Stimulated activated naive CD8-positive, alpha-beta T cell treated with anti-CD3 and anti-CD28 coated beads, Interleukin-15, Interleukin-2, amounts not matched to agents 100 ng/mL and 50 ng/mL, for 24 hours (primary cell): ENCODE measurements around the gene KCNJ6.
"Not testable (repeated sequence)": the region's sequence is repeated elsewhere in the genome, so short reads cannot be mapped to it uniquely, and the experiment has no call there.

Experiments used
- H3K27ac Mint-ChIP-seq: one replicate; pipeline ENCODE4 v1.8.0; 2021; ENCODE audit warnings: mild to moderate bottlenecking, mixed read lengths
- H3K27me3 Mint-ChIP-seq: one replicate; pipeline ENCODE4 v1.8.0; 2021; ENCODE audit warnings: mixed read lengths
- H3K36me3 Mint-ChIP-seq: one replicate; pipeline ENCODE4 v1.8.0; 2021; ENCODE audit warnings: low read depth, mixed read lengths
- H3K4me1 Mint-ChIP-seq: one replicate; pipeline ENCODE4 v1.8.0; 2021; ENCODE audit warnings: low read depth, mixed read lengths
- H3K4me3 Mint-ChIP-seq: one replicate; pipeline ENCODE4 v1.8.0; 2021; ENCODE audit warnings: mild to moderate bottlenecking, mixed read lengths
- H3K9me3 Mint-ChIP-seq: one replicate; pipeline ENCODE4 v1.8.0; 2021; ENCODE audit warnings: mixed read lengths

Gene KCNJ6

DNA sequence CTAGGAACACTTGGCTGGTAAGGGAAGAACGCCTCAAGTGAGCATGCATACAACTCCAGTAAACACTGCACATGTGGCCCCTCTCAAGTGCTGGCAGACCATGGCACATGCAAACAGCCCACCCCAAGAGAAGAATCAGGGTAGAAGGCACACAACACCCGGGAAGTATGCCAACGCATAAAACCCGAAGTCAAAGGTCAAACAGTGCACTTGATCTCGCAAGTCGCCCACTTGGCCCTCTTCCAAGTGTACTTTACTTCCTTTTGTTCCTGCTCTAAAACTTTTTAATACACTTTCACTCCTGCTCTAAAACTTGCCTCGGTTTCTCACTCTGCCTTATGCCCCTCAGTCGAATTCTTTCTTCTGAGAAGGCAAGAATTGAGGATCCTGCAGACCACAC lies 4.0 kb upstream of the KCNJ6 start:
- H3K27ac Mint-ChIP-seq, H3K4me3 Mint-ChIP-seq, H3K36me3 Mint-ChIP-seq, H3K4me1 Mint-ChIP-seq, H3K9me3 Mint-ChIP-seq: not testable (repeated sequence)
- H3K27me3 Mint-ChIP-seq = peaks cover 66% of the 10 kb centered on the region

DNA sequence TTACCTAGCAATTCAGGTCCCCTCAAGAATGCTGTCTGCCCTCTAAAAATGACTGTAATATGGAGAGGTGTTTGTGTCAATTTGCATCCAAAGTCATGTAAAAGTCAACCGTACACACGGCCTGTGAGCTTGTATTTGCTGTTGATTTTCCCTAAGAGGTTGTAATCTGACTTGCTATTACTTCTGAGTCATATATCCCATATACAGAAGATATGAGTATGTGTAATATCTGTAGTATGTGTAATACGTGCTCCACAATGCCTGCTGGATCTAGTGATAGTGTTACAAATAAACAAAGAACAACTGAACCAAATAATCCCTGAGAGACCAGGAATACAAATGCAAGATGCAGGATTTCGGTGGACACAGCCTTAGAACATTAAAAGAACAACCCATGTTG lies 1.4 kb upstream of the KCNJ6 start:
- no peak overlapping the region for H3K27ac Mint-ChIP-seq
- H3K4me1 Mint-ChIP-seq = peaks cover 5% of the 10 kb centered on the region
- peaks cover 79% of the 10 kb centered on the region for H3K27me3 Mint-ChIP-seq
- no peaks in the 10 kb centered on the region for H3K9me3 Mint-ChIP-seq
- H3K4me3 Mint-ChIP-seq = no peak overlapping the region
- no peaks in the 10 kb centered on the region for H3K36me3 Mint-ChIP-seq

DNA sequence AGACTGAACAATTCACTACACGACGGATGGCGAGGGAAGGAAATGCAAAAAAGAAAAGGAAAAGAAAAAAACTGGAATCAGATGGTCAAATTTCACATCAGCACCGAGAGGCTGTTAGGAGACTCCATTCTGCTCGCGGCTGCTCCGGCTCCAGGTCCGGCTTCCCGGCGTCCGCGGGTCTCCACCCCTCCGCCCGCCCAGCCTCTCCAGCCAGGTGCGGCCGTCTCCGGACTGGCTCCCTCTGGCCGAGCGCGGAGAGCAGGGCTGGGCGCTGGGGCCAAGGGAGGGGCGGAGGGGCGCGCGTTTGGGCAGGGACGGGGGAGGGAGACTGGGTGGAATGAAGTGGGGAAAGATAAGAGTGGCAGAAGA lies 332 bp downstream of the KCNJ6 start:
- Mint-ChIP-seq H3K27ac (no peak overlapping the region), H3K4me3 (peak overlapping the region; percentile 9)

DNA sequence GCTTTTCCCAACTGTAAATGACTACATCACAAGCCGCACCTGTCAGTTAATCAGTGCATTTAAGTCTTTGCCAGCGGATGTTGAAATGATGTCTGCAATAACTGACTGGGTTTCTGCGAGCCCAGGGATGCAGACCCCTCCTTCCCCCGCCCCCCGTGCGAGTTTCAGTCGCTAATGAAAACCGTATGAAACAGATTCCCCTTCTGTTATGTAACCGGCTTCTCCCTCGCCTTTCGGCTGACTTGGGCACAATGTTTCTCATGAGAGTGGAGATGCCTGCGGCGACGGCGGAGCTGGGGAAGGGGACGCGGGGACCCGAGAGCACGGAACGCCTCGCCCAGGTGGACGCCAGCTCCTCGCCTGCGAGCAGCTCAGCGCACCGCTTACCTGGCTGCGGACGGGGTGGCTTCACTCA lies 753 bp downstream of the KCNJ6 start:
- Mint-ChIP-seq H3K4me1 (peaks cover 5% of the 10 kb centered on the region), H3K27me3 (peaks cover 82% of the 10 kb centered on the region), H3K4me3 (peak overlapping the region; percentile 9), H3K36me3 (no peaks in the 10 kb centered on the region), H3K27ac (no peak overlapping the region), H3K9me3 (no peaks in the 10 kb centered on the region)

More for the DNA sequence above, 332 bp downstream of the KCNJ6 start:
- Mint-ChIP-seq H3K36me3 (no peaks in the 10 kb centered on the region), H3K9me3 (no peaks in the 10 kb centered on the region), H3K27me3 (peaks cover 82% of the 10 kb centered on the region), H3K4me1 (peaks cover 5% of the 10 kb centered on the region)

DNA sequence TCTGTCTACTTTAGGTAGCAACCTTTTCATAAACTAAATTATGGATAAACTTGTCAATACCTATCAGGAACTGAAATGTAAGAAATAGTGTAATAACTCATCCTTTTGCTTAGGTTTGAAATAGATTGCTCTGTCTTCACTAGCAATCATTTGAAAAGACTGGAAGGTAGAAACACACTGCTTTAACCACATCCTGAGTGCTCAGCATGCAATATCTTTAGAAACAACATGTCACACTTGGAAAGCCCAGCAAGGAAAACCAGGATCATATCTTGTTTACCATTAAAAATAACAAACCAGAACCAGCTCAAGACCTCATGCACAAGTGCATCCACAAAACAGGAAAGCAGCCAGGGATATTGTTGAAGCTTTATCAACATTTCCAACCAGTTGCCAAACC lies 3.6 kb downstream of the KCNJ6 start:
- Mint-ChIP-seq H3K9me3 (no peaks in the 10 kb centered on the region), H3K36me3 (no peaks in the 10 kb centered on the region), H3K27ac (no peak overlapping the region), H3K4me3 (no peak overlapping the region), H3K4me1 (peaks cover 5% of the 10 kb centered on the region), H3K27me3 (peaks cover 66% of the 10 kb centered on the region)

DNA sequence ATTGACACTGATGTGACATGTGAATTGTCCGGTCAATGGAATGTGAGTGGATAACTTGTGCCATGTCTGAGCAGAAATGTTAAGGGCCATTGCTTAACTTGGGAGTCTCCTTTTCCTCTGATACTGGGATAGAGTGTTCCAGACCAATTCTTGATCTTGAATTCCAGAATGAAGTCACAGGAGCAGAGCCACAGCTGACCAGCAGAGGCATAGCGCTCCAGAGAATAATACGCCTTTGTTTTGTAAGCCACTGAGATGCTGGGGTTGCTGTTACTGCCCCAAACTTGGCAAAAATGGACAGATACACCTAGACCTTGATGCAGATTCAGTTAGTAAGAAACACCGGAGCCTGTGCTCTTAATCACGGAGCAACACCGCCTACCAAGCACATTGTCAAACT lies 6.3 kb downstream of the KCNJ6 start:
- Mint-ChIP-seq H3K9me3 (no peaks in the 10 kb centered on the region), H3K27me3 (peaks cover 52% of the 10 kb centered on the region), H3K4me1 (no peaks in the 10 kb centered on the region), H3K27ac (no peak overlapping the region), H3K4me3 (no peak overlapping the region), H3K36me3 (no peaks in the 10 kb centered on the region)

DNA sequence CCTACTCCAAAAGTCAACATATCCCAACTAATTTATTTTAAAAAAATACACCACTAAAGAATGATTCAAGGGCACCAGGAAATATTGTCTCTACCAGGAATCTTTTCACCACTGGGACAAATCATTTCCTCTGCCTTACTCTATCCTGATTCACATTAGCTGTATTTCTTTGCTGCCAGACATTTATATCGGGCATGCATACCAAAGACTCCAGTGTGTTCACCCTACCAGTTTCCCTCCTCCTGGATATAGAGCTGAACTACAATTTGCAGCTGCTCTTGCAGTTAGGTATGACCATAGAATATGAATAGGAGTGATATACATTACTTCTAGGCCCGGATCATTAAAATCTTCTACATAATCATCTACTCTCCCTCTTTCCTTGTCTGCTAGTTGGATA lies 7.6 kb downstream of the KCNJ6 start:
- no peaks in the 10 kb centered on the region for H3K36me3 Mint-ChIP-seq
- H3K4me3 Mint-ChIP-seq = no peak overlapping the region
- H3K4me1 Mint-ChIP-seq = no peaks in the 10 kb centered on the region
- peaks cover 41% of the 10 kb centered on the region for H3K27me3 Mint-ChIP-seq
- no peaks in the 10 kb centered on the region for H3K9me3 Mint-ChIP-seq
- no peak overlapping the region for H3K27ac Mint-ChIP-seq

DNA sequence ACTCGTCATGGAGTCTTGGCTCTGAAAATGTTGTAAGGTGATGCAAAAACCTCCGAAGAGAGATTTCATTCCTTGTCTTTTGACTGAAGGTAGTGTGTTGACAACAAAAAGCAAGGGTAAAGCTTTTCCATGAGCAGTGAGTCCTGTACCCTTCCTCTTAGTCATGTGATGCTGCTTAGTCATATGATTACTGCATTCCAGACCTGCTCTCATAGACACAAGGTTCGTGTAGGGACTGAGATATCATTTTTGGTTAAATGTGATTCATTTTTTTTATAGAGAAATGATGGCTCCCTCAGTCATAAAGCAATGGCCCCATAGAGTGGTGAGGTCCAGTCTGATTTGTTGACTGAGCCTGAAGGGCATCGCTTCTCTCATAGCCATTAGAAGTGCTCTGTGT lies 9.2 kb downstream of the KCNJ6 start:
- peaks cover 32% of the 10 kb centered on the region for H3K27me3 Mint-ChIP-seq
- H3K27ac Mint-ChIP-seq = no peak overlapping the region
- no peak overlapping the region for H3K4me3 Mint-ChIP-seq
- H3K36me3 Mint-ChIP-seq = no peaks in the 10 kb centered on the region
- no peaks in the 10 kb centered on the region for H3K9me3 Mint-ChIP-seq
- H3K4me1 Mint-ChIP-seq = no peaks in the 10 kb centered on the region

DNA sequence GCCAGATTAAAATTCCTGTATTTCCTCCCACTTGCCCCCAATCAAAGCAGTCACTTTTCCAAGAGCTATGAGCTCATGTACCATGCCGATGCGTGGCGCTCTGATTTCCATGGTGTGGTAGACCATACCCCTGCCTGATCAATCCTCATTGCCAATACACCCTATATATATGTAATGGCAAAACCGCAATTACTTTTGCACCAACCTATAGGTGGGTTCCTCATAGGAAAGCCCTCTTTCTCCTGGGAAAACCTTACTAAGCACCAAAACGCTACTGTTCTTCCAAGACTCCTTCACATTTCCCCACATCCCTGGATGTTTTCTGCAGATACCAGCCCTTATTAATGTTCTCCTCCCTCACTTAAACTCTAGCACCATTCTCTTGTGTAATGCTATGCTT lies 11.0 kb downstream of the KCNJ6 start:
- H3K9me3 Mint-ChIP-seq = no peaks in the 10 kb centered on the region
- peaks cover 23% of the 10 kb centered on the region for H3K27me3 Mint-ChIP-seq
- H3K27ac Mint-ChIP-seq = no peak overlapping the region
- H3K4me3 Mint-ChIP-seq = no peak overlapping the region
- no peaks in the 10 kb centered on the region for H3K4me1 Mint-ChIP-seq
- H3K36me3 Mint-ChIP-seq = no peaks in the 10 kb centered on the region

DNA sequence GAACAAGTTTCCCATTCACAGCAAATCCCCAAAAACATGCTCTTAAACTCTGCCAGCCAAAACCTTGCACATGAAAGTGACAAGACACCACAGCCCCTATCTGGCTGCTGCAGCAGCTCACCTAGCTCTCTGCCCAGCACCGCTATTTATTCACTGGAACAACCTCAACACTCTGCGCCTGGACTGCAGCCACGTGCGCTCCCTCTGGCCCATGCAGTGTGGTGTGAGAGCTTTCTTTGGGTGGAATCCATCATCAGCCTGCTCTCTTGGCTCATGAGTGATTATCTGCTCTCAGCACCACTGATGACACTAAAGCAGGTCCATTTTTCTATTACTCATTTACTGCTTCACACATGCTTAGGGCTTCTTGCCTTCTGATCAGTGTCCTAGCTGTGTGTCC lies 11.4 kb downstream of the KCNJ6 start:
- Mint-ChIP-seq H3K4me3 (no peak overlapping the region), H3K4me1 (no peaks in the 10 kb centered on the region), H3K36me3 (no peaks in the 10 kb centered on the region), H3K27ac (no peak overlapping the region), H3K27me3 (peaks cover 20% of the 10 kb centered on the region), H3K9me3 (no peaks in the 10 kb centered on the region)

DNA sequence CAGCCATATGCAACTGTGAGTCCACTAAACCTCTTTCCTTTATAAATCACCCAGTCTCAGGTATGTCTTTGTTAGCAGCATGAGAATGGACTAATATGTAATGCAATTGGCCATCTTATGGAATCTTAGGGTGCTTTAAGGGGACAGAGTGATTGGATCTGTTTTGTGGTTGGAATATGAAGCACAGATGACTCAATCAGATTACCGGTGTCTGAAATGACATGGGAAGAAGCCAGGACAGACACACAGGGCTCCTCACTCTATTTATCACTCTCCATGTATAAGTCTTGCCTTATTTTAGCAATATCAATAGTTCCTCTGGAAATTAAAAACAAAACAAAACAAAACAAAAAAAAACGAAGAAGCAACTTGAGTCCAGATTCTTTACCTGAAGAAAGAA lies 12.9 kb downstream of the KCNJ6 start:
- no peaks in the 10 kb centered on the region for H3K9me3 Mint-ChIP-seq
- no peak overlapping the region for H3K27ac Mint-ChIP-seq
- H3K36me3 Mint-ChIP-seq = no peaks in the 10 kb centered on the region
- no peak overlapping the region for H3K4me3 Mint-ChIP-seq
- H3K4me1 Mint-ChIP-seq = no peaks in the 10 kb centered on the region
- H3K27me3 Mint-ChIP-seq = peaks cover 26% of the 10 kb centered on the region

DNA sequence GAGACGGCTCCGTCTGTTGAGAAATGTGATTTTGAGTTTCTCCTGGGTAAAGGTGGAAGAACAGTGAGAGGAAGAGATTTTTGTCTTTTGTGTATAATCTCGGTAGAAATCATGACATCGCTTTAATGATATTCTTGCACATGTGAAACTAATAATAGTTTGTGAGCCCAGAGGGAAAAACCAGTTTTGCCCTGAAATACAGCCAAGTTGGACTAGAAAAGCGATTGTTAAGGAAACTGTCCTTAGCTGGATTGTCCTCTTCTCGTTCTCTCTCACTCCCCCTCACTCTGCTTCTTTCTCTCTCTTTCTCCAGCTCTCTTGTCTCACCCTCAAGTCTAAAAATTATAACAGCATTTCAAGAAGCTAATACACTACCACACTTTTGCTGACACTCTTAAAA lies 17.1 kb downstream of the KCNJ6 start:
- no peaks in the 10 kb centered on the region for H3K4me1 Mint-ChIP-seq
- no peaks in the 10 kb centered on the region for H3K9me3 Mint-ChIP-seq
- H3K36me3 Mint-ChIP-seq = no peaks in the 10 kb centered on the region
- H3K27me3 Mint-ChIP-seq = peaks cover 24% of the 10 kb centered on the region
- H3K27ac Mint-ChIP-seq = no peak overlapping the region
- no peak overlapping the region for H3K4me3 Mint-ChIP-seq

DNA sequence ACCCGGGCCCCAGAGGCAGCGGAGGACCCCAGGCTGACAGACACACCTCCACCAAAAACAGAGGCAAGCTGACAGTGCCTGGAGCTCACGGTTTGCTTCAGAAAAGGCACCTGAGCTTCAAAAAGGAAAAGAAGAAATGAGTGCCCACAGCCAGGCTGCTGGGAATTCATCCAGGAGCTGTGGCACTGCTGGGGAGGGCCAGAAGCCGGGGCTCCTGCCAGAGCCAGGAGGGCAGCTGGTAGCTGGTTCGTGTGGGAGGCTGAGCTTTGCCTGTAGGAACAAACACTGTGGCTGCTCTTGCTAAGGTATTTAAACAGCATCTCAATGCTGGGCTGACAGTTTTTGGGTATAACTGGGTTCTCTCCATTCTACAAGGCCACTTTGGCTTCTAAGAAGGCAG lies 19.5 kb downstream of the KCNJ6 start:
- Mint-ChIP-seq H3K4me3 (no peak overlapping the region), H3K27me3 (peaks cover 19% of the 10 kb centered on the region), H3K4me1 (no peaks in the 10 kb centered on the region), H3K9me3 (no peaks in the 10 kb centered on the region), H3K36me3 (no peaks in the 10 kb centered on the region), H3K27ac (no peak overlapping the region)

DNA sequence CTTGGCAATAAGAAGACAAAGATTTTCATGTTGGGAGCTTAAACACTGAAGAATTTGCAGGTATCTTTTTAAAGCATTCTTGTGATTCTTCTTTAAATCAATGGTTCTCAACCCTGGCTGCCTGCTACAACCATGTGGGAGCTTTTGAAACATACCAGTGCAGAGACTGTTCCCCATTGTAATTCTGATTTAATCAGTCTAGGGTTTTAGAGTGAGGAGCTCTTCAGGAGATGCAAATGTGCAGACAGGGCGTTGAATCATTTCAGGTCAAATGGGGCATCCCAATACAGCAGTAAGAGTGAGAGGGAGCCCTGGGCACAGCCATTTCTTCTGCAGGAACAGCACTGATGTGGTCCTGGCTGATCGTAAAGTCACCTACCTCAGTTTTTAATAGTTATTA lies 24.3 kb downstream of the KCNJ6 start:
- H3K27ac Mint-ChIP-seq = no peak overlapping the region
- peaks cover 11% of the 10 kb centered on the region for H3K27me3 Mint-ChIP-seq
- no peaks in the 10 kb centered on the region for H3K9me3 Mint-ChIP-seq
- H3K4me3 Mint-ChIP-seq = no peak overlapping the region
- no peaks in the 10 kb centered on the region for H3K4me1 Mint-ChIP-seq
- no peaks in the 10 kb centered on the region for H3K36me3 Mint-ChIP-seq

DNA sequence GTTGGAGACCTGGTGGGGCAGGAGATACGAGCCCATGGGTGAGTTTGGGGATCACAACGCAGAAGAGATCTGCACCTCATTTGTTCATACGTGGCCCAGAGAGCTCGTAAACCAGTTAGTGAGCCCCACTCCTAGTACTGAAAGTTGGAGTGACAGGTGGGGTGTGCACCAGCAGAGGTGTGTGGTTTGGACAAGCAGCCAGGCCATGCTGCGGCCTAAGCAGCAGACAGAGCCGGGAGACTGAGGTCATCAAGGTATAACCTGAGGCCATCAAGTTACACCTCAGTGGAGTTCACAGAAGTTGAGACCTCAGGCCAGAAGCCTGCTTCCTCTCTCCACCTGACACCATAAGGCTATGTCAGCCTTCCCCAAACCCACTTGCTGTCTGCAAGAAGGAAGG lies 27.6 kb downstream of the KCNJ6 start:
- H3K9me3 Mint-ChIP-seq = no peaks in the 10 kb centered on the region
- no peak overlapping the region for H3K27ac Mint-ChIP-seq
- H3K4me3 Mint-ChIP-seq = no peak overlapping the region
- H3K27me3 Mint-ChIP-seq = peaks cover 11% of the 10 kb centered on the region
- no peaks in the 10 kb centered on the region for H3K4me1 Mint-ChIP-seq
- H3K36me3 Mint-ChIP-seq = no peaks in the 10 kb centered on the region

DNA sequence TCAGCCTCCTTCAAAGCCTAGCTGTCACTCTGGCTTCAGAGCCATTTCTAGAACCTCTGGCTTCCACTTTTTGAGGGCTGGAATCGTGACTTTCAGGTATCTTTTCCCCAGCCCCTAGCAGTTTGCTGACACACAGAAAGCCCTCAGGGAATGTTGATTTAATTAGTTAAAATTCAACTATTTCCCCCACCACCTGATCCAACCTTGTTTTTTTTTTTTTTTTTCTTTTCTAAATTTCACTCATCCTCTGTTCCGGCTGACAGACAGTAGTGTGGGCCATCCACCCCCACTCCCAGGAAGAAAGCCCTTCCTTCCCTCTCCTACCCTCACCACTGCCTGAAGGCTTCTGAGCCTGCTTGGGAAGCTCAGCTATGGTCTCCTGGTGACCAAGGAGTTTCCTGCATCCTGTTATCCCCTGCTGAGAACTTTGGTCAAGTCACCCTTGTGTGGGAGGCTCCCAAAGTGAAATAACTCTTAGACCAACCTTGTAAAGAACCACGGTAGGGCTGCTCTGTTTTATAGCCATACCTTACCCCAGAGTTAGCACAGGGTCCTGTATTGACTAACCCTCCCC lies 29.4 kb downstream of the KCNJ6 start:
- H3K4me3 Mint-ChIP-seq = no peak overlapping the region
- no peaks in the 10 kb centered on the region for H3K9me3 Mint-ChIP-seq
- H3K27ac Mint-ChIP-seq = no peak overlapping the region
- H3K4me1 Mint-ChIP-seq = no peaks in the 10 kb centered on the region
- peaks cover 11% of the 10 kb centered on the region for H3K27me3 Mint-ChIP-seq
- no peaks in the 10 kb centered on the region for H3K36me3 Mint-ChIP-seq
